Measurements from ENCODE around the gene FAM50A. TPM values are rescaled to one million over a fixed set of nuclear protein-coding genes. Genes with fewer than 3 reads are reported as not detected.

Gene FAM50A
- total and polyA plus RNA-seq, 2 of the 4 experiments (the other 2 are of a cell fraction) = 46.4 to 119 TPM

- CTCF ChIA-PET = no interaction called here
- BruUV-seq (replicated peaks) = no TSS peak
These were observed 2.5 kb downstream of the FAM50A start for GRCh38 chrX:154446430-154446829.

More at GRCh38 chrX:154446430-154446829, 2.5 kb downstream of the FAM50A start:
- H2AFZ ChIP-seq (replicated peaks; ENCODE audit: low read length, poor library complexity) = no peak overlapping the region
- no peaks in the 10 kb centered on the region for H3K27me3 ChIP-seq (ENCODE audit: control insufficient read depth, insufficient read depth, low read length)
- no peak overlapping the region for H3K4me3 ChIP-seq (ENCODE audit: insufficient read depth, low read depth, low read length)
- H3K27ac ChIP-seq (ENCODE audit: insufficient read depth, low read length) = no peak overlapping the region
- intact Hi-C loops (cut with micrococcal nuclease) (no loop called here), in situ Hi-C loops (cut with MboI; ENCODE audit: low sequenced_read_pairs) (no loop called here), dilution Hi-C loops (cut with HindIII; ENCODE audit: low sequenced_read_pairs, unreplicated experiment) (no loop called here)
- H2AK5ac ChIP-seq (ENCODE audit: low read depth, low read length) = no peak overlapping the region
- DNase-seq (no peak), ATAC-seq (ENCODE audit: low read depth) (no peak)
- peaks cover 59% of the 10 kb centered on the region for H3K36me3 ChIP-seq (ENCODE audit: control insufficient read depth, insufficient read depth, low read length)
- H2BK5ac ChIP-seq (ENCODE audit: low read depth, low read length, poor library complexity, severe bottlenecking) = no peak overlapping the region
- H4K20me1 ChIP-seq (ENCODE audit: insufficient read depth, low read length) = no peaks in the 10 kb centered on the region; the same call in 1 of the 2 replicates
- POLR2A ChIA-PET (ENCODE audit: unreplicated experiment) = interaction anchor here (1.0 kb wide), 1 partner anchor 8 kb away, joined by 3 read pairs; no protein-coding TSS in a partner anchor
- H4K8ac ChIP-seq (ENCODE audit: low read depth in 2 of 2, low read length in 2 of 2) = no peak overlapping the region
- no peak overlapping the region for H3K18ac ChIP-seq (ENCODE audit: low read depth, low read length)
- peaks cover 8% of the 10 kb centered on the region; the same call in 1 of the 2 replicates for H3K4me1 ChIP-seq (ENCODE audit: control insufficient read depth, insufficient read depth, low read length)
- H4K5ac ChIP-seq (ENCODE audit: low read depth, low read length) = no peak overlapping the region
- TF ChIP-seq, protein P1, sequence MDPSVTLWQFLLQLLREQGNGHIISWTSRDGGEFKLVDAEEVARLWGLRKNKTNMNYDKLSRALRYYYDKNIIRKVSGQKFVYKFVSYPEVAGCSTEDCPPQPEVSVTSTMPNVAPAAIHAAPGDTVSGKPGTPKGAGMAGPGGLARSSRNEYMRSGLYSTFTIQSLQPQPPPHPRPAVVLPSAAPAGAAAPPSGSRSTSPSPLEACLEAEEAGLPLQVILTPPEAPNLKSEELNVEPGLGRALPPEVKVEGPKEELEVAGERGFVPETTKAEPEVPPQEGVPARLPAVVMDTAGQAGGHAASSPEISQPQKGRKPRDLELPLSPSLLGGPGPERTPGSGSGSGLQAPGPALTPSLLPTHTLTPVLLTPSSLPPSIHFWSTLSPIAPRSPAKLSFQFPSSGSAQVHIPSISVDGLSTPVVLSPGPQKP (IDR thresholded peaks at IDR 0.05; ENCODE audit: borderline replicate concordance, low read depth, low read length) = no peak
- TF ChIP-seq RCOR1 (IDR thresholded peaks at IDR 0.05; ENCODE audit: insufficient replicate concordance, low read length) (no peak), BHLHE40 (IDR thresholded peaks at IDR 0.05; ENCODE audit: low read depth, low read length) (no peak), RAD21 (IDR thresholded peaks at IDR 0.05; ENCODE audit: low read length) (no peak), SMC3 (IDR thresholded peaks at IDR 0.05; ENCODE audit: low read depth, low read length) (no peak), MAFK (IDR thresholded peaks at IDR 0.05; ENCODE audit: low read depth, low read length) (no peak), POLR2A (IDR thresholded peaks at IDR 0.05; ENCODE audit: low read depth, low read length) (no peak), FOS (IDR thresholded peaks at IDR 0.05; ENCODE audit: low read depth, low read length) (no peak), CEBPB (IDR thresholded peaks at IDR 0.05; ENCODE audit: low read depth, low read length) (no peak)
- TF ChIP-seq, protein P2, sequence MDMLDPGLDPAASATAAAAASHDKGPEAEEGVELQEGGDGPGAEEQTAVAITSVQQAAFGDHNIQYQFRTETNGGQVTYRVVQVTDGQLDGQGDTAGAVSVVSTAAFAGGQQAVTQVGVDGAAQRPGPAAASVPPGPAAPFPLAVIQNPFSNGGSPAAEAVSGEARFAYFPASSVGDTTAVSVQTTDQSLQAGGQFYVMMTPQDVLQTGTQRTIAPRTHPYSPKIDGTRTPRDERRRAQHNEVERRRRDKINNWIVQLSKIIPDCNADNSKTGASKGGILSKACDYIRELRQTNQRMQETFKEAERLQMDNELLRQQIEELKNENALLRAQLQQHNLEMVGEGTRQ (IDR thresholded peaks at IDR 0.05; ENCODE audit: low read depth, low read length) = no peak
- peaks cover 0 to 32% of the 10 kb centered on the region in 2 experiments; a peak in 2 of 4 replicates for H3K79me1 ChIP-seq (ENCODE audit: low read depth in 1 of 2, low read length in 2 of 2)
- no peak overlapping the region for H2BK15ac ChIP-seq (ENCODE audit: low read depth, low read length)
- H2BK120ac ChIP-seq (ENCODE audit: low read depth, low read length) = no peak overlapping the region
- no peak overlapping the region for H2BK20ac ChIP-seq (ENCODE audit: low read depth, low read length)
- no peak overlapping the region for H3K56ac ChIP-seq (ENCODE audit: extremely low read depth, insufficient read depth, low read length)
- no peak overlapping the region for H3K4ac ChIP-seq (ENCODE audit: low read depth, low read length)
- H3K14ac ChIP-seq (replicated peaks; ENCODE audit: low read depth, low read length) = no peak overlapping the region
- 72% methylated on average over 2 of the region's 12 CpGs; no CpG with 5 or more reads in 1 of the 2 experiments for WGBS, 2 experiments (ENCODE audit: extremely low coverage in 2 of 2, insufficient read length in 1 of 2)
- H3K9me1 ChIP-seq (ENCODE audit: insufficient read depth, low read length) = no peaks in the 10 kb centered on the region
- no peak overlapping the region for H2AK9ac ChIP-seq (replicated peaks; ENCODE audit: low read depth, low read length, poor library complexity)
- H3K23ac ChIP-seq (ENCODE audit: low read depth, low read length) = no peak overlapping the region; the same call in 1 of the 2 replicates
- H4K91ac ChIP-seq (ENCODE audit: insufficient read depth, low read depth, low read length) = no peak overlapping the region
- no peak overlapping the region for H3K4me2 ChIP-seq (ENCODE audit: low read depth, low read length)
- no peaks in the 10 kb centered on the region; the same call in 1 of the 2 replicates for H3K9me3 ChIP-seq (ENCODE audit: control insufficient read depth, insufficient read depth, low read length)
- no peak overlapping the region for H3K9ac ChIP-seq (ENCODE audit: low read depth, low read length)
